ENCODE measurements around the gene ZNF488. TPM values are rescaled to one million over a fixed set of nuclear protein-coding genes. Genes with fewer than 3 reads are reported as not detected.

Gene ZNF488
- total RNA-seq, 4 donors from 2014 or later, result 4.1 to 23.5 (median 16.1) TPM

- Histone ChIP-seq H3K9me3 (no peaks in the 10 kb centered on the region), H3K27me3 (no peaks in the 10 kb centered on the region), H3K27ac (no peak overlapping the region), H3K36me3 (no peaks in the 10 kb centered on the region), H3K4me1 (peaks cover 0 to 8% (median 0%) of the 10 kb centered on the region in 4 donors), H3K4me3 (no peak overlapping the region)
- TF ChIP-seq, protein P1, sequence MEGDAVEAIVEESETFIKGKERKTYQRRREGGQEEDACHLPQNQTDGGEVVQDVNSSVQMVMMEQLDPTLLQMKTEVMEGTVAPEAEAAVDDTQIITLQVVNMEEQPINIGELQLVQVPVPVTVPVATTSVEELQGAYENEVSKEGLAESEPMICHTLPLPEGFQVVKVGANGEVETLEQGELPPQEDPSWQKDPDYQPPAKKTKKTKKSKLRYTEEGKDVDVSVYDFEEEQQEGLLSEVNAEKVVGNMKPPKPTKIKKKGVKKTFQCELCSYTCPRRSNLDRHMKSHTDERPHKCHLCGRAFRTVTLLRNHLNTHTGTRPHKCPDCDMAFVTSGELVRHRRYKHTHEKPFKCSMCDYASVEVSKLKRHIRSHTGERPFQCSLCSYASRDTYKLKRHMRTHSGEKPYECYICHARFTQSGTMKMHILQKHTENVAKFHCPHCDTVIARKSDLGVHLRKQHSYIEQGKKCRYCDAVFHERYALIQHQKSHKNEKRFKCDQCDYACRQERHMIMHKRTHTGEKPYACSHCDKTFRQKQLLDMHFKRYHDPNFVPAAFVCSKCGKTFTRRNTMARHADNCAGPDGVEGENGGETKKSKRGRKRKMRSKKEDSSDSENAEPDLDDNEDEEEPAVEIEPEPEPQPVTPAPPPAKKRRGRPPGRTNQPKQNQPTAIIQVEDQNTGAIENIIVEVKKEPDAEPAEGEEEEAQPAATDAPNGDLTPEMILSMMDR (IDR thresholded peaks at IDR 0.05), result no peak
- TF ChIP-seq POLR2A (IDR thresholded peaks at IDR 0.05), result no peak
- peak in 1 of 3 donors; percentile 42 for DNase-seq
These were observed 35.2 kb downstream of the ZNF488 start for GRCh38 chr10:47348661-47349470.

DNA sequence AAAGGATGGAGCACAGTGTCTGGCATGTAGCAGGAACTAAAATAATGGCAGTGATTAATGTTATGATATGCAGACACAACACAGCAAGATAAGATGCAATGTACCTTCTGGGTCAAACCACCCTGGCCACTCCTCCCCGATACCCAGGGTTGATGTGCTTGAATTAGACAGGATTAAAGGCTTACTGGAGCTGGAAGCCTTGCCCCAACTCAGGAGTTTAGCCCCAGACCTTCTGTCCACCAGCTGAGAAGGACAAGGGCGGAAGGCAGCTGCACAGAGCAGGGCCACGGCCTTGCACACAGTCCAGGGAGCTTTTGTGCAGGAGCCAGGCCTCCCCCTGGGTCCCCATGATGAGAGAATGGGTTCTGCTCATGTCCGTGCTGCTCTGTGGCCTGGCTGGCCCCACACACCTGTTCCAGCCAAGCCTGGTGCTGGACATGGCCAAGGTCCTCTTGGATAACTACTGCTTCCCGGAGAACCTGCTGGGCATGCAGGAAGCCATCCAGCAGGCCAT, 35.9 kb downstream of the ZNF488 start, which contains the start of gene RBP3:
Gene RBP3 (plus strand): TSS at position 226 of the 514 bp plus-strand sequence. CDS start 122 bp downstream, at position 348.
- Histone ChIP-seq H3K27ac (no peak within 1 kb of the TSS), H3K4me1 (peaks cover 0 to 8% (median 0%) of the 10 kb centered on the region in 4 donors), H3K9me3 (no peaks in the 10 kb centered on the region), H3K4me3 (no peak within 1 kb of the TSS), H3K27me3 (no peaks in the 10 kb centered on the region), H3K36me3 (no peaks in the 10 kb centered on the region)
- peak in 1 of 3 donors; percentile 30 for DNase-seq
- TF ChIP-seq, protein P1 (IDR thresholded peaks at IDR 0.05), result no peak
- TF ChIP-seq POLR2A (IDR thresholded peaks at IDR 0.05), result no peak

- no peaks in the 10 kb centered on the region for H3K27me3 ChIP-seq
- peak in 1 of 3 donors; percentile 31 for DNase-seq
- H3K36me3 ChIP-seq, result no peaks in the 10 kb centered on the region
- TF ChIP-seq POLR2A (IDR thresholded peaks at IDR 0.05), result no peak
- TF ChIP-seq, protein P1 (IDR thresholded peaks at IDR 0.05), result no peak
- H3K4me1 ChIP-seq, result peaks cover 0 to 8% (median 0%) of the 10 kb centered on the region in 4 donors
- no peak overlapping the region for H3K4me3 ChIP-seq
- no peaks in the 10 kb centered on the region for H3K9me3 ChIP-seq
- no peak overlapping the region for H3K27ac ChIP-seq
These were observed 36.8 kb downstream of the ZNF488 start for GRCh38 chr10:47347303-47347675.

DNA sequence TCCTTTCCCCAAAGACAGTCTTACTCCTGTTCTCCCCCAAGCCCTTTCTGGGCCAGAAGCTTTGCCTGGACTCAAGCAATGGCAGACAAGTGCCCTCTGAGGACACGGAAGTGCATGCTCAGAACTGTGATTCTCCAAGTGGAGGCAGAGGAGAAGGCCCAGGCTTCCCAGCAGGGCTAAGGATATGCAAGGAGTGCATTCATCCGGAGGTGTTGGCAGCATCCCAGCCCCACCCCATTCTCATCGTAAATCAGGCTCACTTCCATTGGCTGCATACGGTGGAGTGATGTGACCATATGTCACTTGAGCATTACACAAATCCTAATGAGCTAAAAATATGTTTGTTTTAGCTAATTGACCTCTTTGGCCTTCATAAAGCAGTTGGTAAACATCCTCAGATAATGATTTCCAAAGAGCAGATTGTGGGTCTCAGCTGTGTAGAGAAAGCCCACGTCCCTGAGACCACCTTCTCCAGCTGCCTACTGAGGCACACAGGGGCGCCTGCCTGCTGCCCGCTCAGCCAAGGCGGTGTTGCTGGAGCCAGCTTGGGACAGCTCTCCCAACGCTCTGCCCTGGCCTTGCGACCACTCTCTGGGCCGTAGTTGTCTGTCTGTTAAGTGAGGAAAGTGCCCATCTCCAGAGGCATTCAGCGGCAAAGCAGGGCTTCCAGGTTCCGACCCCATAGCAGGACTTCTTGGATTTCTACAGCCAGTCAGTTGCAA, 37.4 kb downstream of the ZNF488 start:
- no peak overlapping the region for H3K4me3 ChIP-seq
- H3K36me3 ChIP-seq, result no peaks in the 10 kb centered on the region
- peak in 1 of 3 donors; percentile 50 for DNase-seq
- H3K9me3 ChIP-seq, result no peaks in the 10 kb centered on the region
- TF ChIP-seq POLR2A (IDR thresholded peaks at IDR 0.05), result no peak
- H3K27me3 ChIP-seq, result no peaks in the 10 kb centered on the region
- peaks cover 0 to 8% (median 0%) of the 10 kb centered on the region in 4 donors for H3K4me1 ChIP-seq
- no peak overlapping the region for H3K27ac ChIP-seq

- peak in 1 of 3 donors; percentile 20 for DNase-seq
These were observed 38.9 kb downstream of the ZNF488 start for GRCh38 chr10:47344996-47345870.

More at GRCh38 chr10:47344996-47345870, 38.9 kb downstream of the ZNF488 start:
- Histone ChIP-seq H3K4me1 (peaks cover 0 to 11% (median 0%) of the 10 kb centered on the region in 4 donors), H3K27me3 (no peaks in the 10 kb centered on the region), H3K27ac (no peak overlapping the region), H3K36me3 (no peaks in the 10 kb centered on the region), H3K4me3 (no peak overlapping the region), H3K9me3 (no peaks in the 10 kb centered on the region)
- TF ChIP-seq, protein P1 (IDR thresholded peaks at IDR 0.05), result no peak
- TF ChIP-seq POLR2A (IDR thresholded peaks at IDR 0.05), result no peak

Data from Peyer's patch (tissue), 4 donors.